Endothelial cell of umbilical vein (primary cell): ENCODE data around the gene DLGAP1. TPM values are rescaled to one million over a fixed set of nuclear protein-coding genes. Genes with fewer than 3 reads are reported as not detected.
"Not testable (repeated sequence)": the region's sequence is repeated elsewhere in the genome, so short reads cannot be mapped to it uniquely, and the experiment has no call there.

ENCODE experiments used
- BruUV-seq: library from RNA; stranded (reverse); fragments of 400-500 nt; replicated peaks from 2 replicates; lab custom pipeline; 2021; lab: Mats Ljungman, UMichigan
- CTCF ChIA-PET: fragments of 300-600, 350-600 bp; sonication (Branson Sonifier 250); formaldehyde crosslinking; loops from one replicate; lab custom pipeline; 2021; ENCODE audit warnings: antibody characterized with exemption, inconsistent platforms; lab: Charles Lee
- POLR2A ChIA-PET: fragments of 300-600, 350-600 bp; sonication (Branson Sonifier 250); formaldehyde crosslinking; loops from one replicate; lab custom pipeline; 2021; ENCODE audit warnings: antibody characterized with exemption, inconsistent platforms; lab: Charles Lee
- DNase-seq: peaks from one replicate; pipeline ENCODE4 v3.0.0-alpha.2; 2011; ENCODE audit warnings: low read depth, low spot score
- FAIRE-seq: peaks from 2 replicates; lab custom pipeline; 2011; peaks lifted over from hg19 to GRCh38; lab: Jason Lieb, UNC
- H2AFZ ChIP-seq: 2 replicates; pipeline ENCODE4 v1.6.0; 2012; ENCODE audit warnings: low read depth, low read length, control low read depth, inconsistent platforms
- H3K27ac ChIP-seq: 2 replicates; pipeline ENCODE4 v1.5.1; 2011; ENCODE audit warnings: low read depth, mild to moderate bottlenecking, control low read depth, low read length, moderate library complexity; ENCODE audit not compliant: insufficient read depth
- H3K27me3 ChIP-seq, 2 experiments: 2 replicates each; pipeline versions ENCODE4 v1.6.0 to v1.6.1; 2011; ENCODE audit warnings: low read length in 2 of 2, mixed read lengths in 1 of 2; ENCODE audit not compliant: control insufficient read depth in 2 of 2, insufficient read depth in 2 of 2
- H3K36me3 ChIP-seq, 2 experiments: 2 replicates in 1 of 2; 3 replicates in 1 of 2; pipeline ENCODE4 v1.5.1; 2011; ENCODE audit warnings: low read length in 2 of 2, mild to moderate bottlenecking in 1 of 2, moderate library complexity in 1 of 2; ENCODE audit not compliant: control insufficient read depth in 2 of 2, insufficient read depth in 2 of 2; ENCODE audit errors: extremely low read depth in 1 of 2
- H3K4me1 ChIP-seq: 3 replicates; pipeline ENCODE4 v1.5.1; 2011; ENCODE audit warnings: mild to moderate bottlenecking, low read length; ENCODE audit not compliant: control insufficient read depth, insufficient read depth; ENCODE audit errors: extremely low read depth
- H3K4me2 ChIP-seq: 2 replicates; pipeline ENCODE4 v1.6.1; 2011; ENCODE audit warnings: low read length, control low read depth, mixed read lengths; ENCODE audit not compliant: insufficient read depth
- H3K4me3 ChIP-seq, 3 experiments: fragments of 200-600 bp in 1 of 3; sonication (generic), shearing (Covaris generic) in 1 of 3; replicated peaks in 1 of 3; 2 replicates each; pipeline ENCODE4 v1.5.1; 2011 to 2016; ENCODE audit warnings: control low read depth in 3 of 3, low read length in 3 of 3, mild to moderate bottlenecking in 2 of 3, inconsistent platforms in 1 of 3, low read depth in 1 of 3, moderate library complexity in 1 of 3; ENCODE audit not compliant: insufficient read depth in 1 of 3
- H3K79me2 ChIP-seq: 2 replicates; pipeline ENCODE4 v1.6.0; 2012; ENCODE audit warnings: low read length, inconsistent platforms; ENCODE audit not compliant: control insufficient read depth, insufficient read depth
- H3K9ac ChIP-seq: replicated peaks from 2 replicates; pipeline ENCODE3; 2011; ENCODE audit warnings: low read length, control low read depth; ENCODE audit not compliant: insufficient read depth; ENCODE audit errors: extremely low read depth
- H3K9me1 ChIP-seq: replicated peaks from 3 replicates; pipeline ENCODE4 v1.6.0; 2011; ENCODE audit warnings: mild to moderate bottlenecking, low read length; ENCODE audit not compliant: control insufficient read depth, insufficient read depth; ENCODE audit errors: extremely low read depth
- H3K9me3 ChIP-seq: replicated peaks from 2 replicates; pipeline ENCODE4 v1.5.1; 2012; ENCODE audit warnings: low read length, inconsistent platforms; ENCODE audit not compliant: control insufficient read depth, insufficient read depth
- H4K20me1 ChIP-seq: replicated peaks from 2 replicates; pipeline ENCODE3; 2011; ENCODE audit warnings: mild to moderate bottlenecking, low read length; ENCODE audit not compliant: control insufficient read depth, insufficient read depth; ENCODE audit errors: extremely low read depth
- EZH2 ChIP-seq: IDR thresholded peaks from 2 replicates; pipeline ENCODE4 v1.6.1; 2012; ENCODE audit warnings: borderline replicate concordance, low read depth, mild to moderate bottlenecking, moderate library complexity, low read length, inconsistent platforms; ENCODE audit not compliant: severe bottlenecking
- FOS ChIP-seq: IDR thresholded peaks from 2 replicates; pipeline ENCODE4 v1.6.1; 2011; ENCODE audit warnings: mild to moderate bottlenecking, low read length, moderate library complexity, borderline replicate concordance; ENCODE audit not compliant: insufficient read depth
- GATA2 ChIP-seq: IDR thresholded peaks from 2 replicates; pipeline ENCODE4 v1.7.0; 2011; ENCODE audit warnings: low read depth, mild to moderate bottlenecking, moderate library complexity, mixed read lengths, low read length; ENCODE audit not compliant: insufficient read length, insufficient read depth
- JUN ChIP-seq: IDR thresholded peaks from 2 replicates; pipeline ENCODE4 v1.6.1; 2011; ENCODE audit warnings: borderline replicate concordance, low read depth; ENCODE audit not compliant: insufficient read length, insufficient read depth
- MYC ChIP-seq: IDR thresholded peaks from one replicate; pipeline ENCODE4 v1.6.1; 2011; ENCODE audit warnings: mild to moderate bottlenecking, low read depth, low read length
- POLR2A ChIP-seq: IDR thresholded peaks from 2 replicates; pipeline ENCODE4 v1.6.1; 2012; ENCODE audit warnings: low read depth, mild to moderate bottlenecking, control low read depth, low read length
- POLR2AphosphoS5 ChIP-seq: IDR thresholded peaks from 2 replicates; pipeline ENCODE4 v1.6.1; 2012; ENCODE audit warnings: low read depth, mild to moderate bottlenecking, control low read depth, low read length, moderate library complexity; ENCODE audit not compliant: insufficient read depth
- dilution Hi-C: fragments of 300-500 bp; cut with MboI; formaldehyde crosslinking; loops from one replicate; pipeline ENCODE4 v1.15.0; 2019; ENCODE audit warnings: low sequenced_read_pairs; ENCODE audit not compliant: extremely low pct_ligation_motif_present
- intact Hi-C: fragments of 100-400 bp; cut with micrococcal nuclease; formaldehyde crosslinking; loops from one replicate; pipeline ENCODE4 v1.10.0; 2022
- polyA plus RNA-seq, 4 experiments: library from polyadenylated mRNA; depleted of rRNA in 3 of 4; stranded (reverse) in 3 of 4; unstranded in 1 of 4; fragments of >200 nt; gene quantifications; 2 replicates each; pipeline versions ENCODE4 v1.2.1 to v1.2.3, GENCODE V29; 2011 to 2012; ENCODE audit warnings: missing spikeins in 1 of 4
- total RNA-seq: library from RNA; stranded (reverse); gene quantifications from 2 replicates; pipeline ENCODE4 v1.2.3, GENCODE V29; 2021
- TF ChIP-seq, protein P1 (sequence below): IDR thresholded peaks from 2 replicates; pipeline ENCODE4 v1.6.1; 2011; ENCODE audit not compliant: insufficient read depth, insufficient read length
- TF ChIP-seq, protein P2 (sequence below), 2 donors: IDR thresholded peaks; 1 replicate in 1 of 2; 2 replicates in 1 of 2; pipeline ENCODE4 v1.5.1; 2011; ENCODE audit warnings: low read length in 2 of 2, mild to moderate bottlenecking in 2 of 2, moderate library complexity in 2 of 2, control low read depth in 1 of 2, inconsistent platforms in 1 of 2, low read depth in 1 of 2; ENCODE audit not compliant: insufficient read depth in 1 of 2; ENCODE audit errors: extremely low read depth in 1 of 2

Gene DLGAP1
- total and polyA plus RNA-seq, 2 donors (not counting 3 experiments of a cell fraction or from before 2014, with no cell fraction given), result 0.04 TPM; not detected in 1

DNA sequence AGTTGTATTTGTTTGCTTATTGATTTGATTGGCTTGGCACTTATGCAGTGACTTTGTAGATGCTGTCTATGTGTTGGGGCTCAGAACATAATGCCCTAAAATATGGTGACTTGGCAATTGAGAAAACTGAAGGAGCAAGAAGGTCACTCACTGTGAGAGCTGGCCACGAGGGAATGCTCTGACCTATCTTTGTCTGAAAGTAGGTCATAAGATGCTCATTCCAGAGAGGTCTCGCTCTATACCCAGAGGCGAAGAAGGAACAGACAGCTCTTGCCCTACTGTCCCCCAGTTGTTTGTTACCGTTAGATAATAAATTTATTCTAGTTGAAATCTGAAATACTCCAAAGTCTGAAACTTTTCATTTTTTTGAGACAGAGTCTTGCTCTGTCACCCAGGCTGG, 846.6 kb downstream of the DLGAP1 start:
- DNase-seq (no peak), FAIRE-seq (no peak)
- POLR2A ChIA-PET, result no interaction called here
- no TSS peak for BruUV-seq
- Histone ChIP-seq H3K36me3 (no peaks in the 10 kb centered on the region), H3K79me2 (peaks cover 24% of the 10 kb centered on the region), H2AFZ (no peak overlapping the region), H4K20me1 (no peaks in the 10 kb centered on the region), H3K4me2 (no peak overlapping the region), H3K9ac (no peak overlapping the region), H3K4me3 (no peak overlapping the region), H3K27ac (no peak overlapping the region), H3K4me1 (peaks cover 27% of the 10 kb centered on the region), H3K27me3 (no peaks in the 10 kb centered on the region), H3K9me3 (no peaks in the 10 kb centered on the region), H3K9me1 (no peaks in the 10 kb centered on the region)
- intact Hi-C loops (no loop called here), dilution Hi-C loops (no loop called here)
- CTCF ChIA-PET, result interaction anchor here (0.7 to 5.3 kb wide), 2 partner anchors 16 to 57 kb away, joined by 3 to 53 read pairs; no protein-coding TSS in a partner anchor
- TF ChIP-seq FOS, result no peak
- no peak for TF ChIP-seq EZH2
- TF ChIP-seq POLR2A, result no peak
- no peak for TF ChIP-seq GATA2
- TF ChIP-seq MYC, result no peak
- TF ChIP-seq, protein P1, sequence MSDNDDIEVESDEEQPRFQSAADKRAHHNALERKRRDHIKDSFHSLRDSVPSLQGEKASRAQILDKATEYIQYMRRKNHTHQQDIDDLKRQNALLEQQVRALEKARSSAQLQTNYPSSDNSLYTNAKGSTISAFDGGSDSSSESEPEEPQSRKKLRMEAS, result no peak
- TF ChIP-seq JUN, result no peak
- no peak for TF ChIP-seq POLR2AphosphoS5
- TF ChIP-seq, protein P2, sequence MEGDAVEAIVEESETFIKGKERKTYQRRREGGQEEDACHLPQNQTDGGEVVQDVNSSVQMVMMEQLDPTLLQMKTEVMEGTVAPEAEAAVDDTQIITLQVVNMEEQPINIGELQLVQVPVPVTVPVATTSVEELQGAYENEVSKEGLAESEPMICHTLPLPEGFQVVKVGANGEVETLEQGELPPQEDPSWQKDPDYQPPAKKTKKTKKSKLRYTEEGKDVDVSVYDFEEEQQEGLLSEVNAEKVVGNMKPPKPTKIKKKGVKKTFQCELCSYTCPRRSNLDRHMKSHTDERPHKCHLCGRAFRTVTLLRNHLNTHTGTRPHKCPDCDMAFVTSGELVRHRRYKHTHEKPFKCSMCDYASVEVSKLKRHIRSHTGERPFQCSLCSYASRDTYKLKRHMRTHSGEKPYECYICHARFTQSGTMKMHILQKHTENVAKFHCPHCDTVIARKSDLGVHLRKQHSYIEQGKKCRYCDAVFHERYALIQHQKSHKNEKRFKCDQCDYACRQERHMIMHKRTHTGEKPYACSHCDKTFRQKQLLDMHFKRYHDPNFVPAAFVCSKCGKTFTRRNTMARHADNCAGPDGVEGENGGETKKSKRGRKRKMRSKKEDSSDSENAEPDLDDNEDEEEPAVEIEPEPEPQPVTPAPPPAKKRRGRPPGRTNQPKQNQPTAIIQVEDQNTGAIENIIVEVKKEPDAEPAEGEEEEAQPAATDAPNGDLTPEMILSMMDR (IDR thresholded peaks at IDR 0.05; ENCODE audit: extremely low read depth in 1 of 2, insufficient read depth in 1 of 2, low read depth in 1 of 2, low read length in 2 of 2), result no peak

DNA sequence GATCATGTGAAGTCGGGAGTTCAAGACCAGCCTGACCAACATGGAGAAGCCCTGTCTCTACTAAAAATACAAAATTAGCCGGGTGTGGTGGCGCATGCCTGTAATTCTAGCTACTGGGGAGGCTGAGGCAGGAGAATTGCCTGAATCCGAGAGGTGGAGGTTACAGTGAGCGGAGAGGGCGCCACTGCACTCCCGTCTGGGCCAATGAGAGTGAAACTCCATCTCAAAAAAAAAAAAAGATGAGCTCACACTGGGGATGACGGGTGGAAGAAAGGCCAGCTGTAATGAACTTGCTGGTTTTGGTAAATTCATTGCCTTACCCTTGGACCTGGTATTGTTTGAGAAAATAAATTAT, 847.0 kb downstream of the DLGAP1 start:
- BruUV-seq, intact Hi-C loops: not testable (repeated sequence)
- peaks cover 29% of the 10 kb centered on the region for H3K4me1 ChIP-seq

More for the DNA sequence above, 847.0 kb downstream of the DLGAP1 start:
- dilution Hi-C loops, H2AFZ ChIP-seq, DNase-seq, POLR2A ChIA-PET, H3K9me3 ChIP-seq, H3K4me2 ChIP-seq, H4K20me1 ChIP-seq, H3K27me3 ChIP-seq, H3K27ac ChIP-seq, H3K9ac ChIP-seq, H3K36me3 ChIP-seq, H3K9me1 ChIP-seq, H3K4me3 ChIP-seq, FAIRE-seq: not testable (repeated sequence)
- CTCF ChIA-PET, result interaction anchor here (0.7 to 5.3 kb wide), 3 partner anchors 14 to 57 kb away, joined by 3 to 53 read pairs (median 3); no protein-coding TSS in a partner anchor
- H3K79me2 ChIP-seq, result peaks cover 24% of the 10 kb centered on the region
